Liver (tissue), 9 donors: ENCODE measurements around the gene CCDC88C. TPM values are rescaled to one million over a fixed set of nuclear protein-coding genes. Genes with fewer than 3 reads are reported as not detected.

ENCODE experiments used
- DNase-seq: peaks from one replicate; pipeline ENCODE4 v3.0.0-alpha.2; 2017; ENCODE audit warnings: low spot score
- H3K27ac ChIP-seq, 2 donors: one replicate each; pipeline ENCODE4 v1.7.0; 2013; ENCODE audit warnings: inconsistent platforms in 2 of 2, low read length in 2 of 2, control low read depth in 1 of 2, low read depth in 1 of 2, mild to moderate bottlenecking in 1 of 2
- H3K27me3 ChIP-seq, 4 donors: one replicate each; pipeline versions ENCODE4 v1.6.1 to v1.7.0; 2013; ENCODE audit warnings: low read length in 3 of 4, inconsistent platforms in 1 of 4, mild to moderate bottlenecking in 1 of 4, moderate library complexity in 1 of 4; ENCODE audit not compliant: control insufficient read depth in 4 of 4, insufficient read depth in 4 of 4
- H3K36me3 ChIP-seq, 4 donors: one replicate each; pipeline versions ENCODE4 v1.6.1 to v1.7.0; 2013; ENCODE audit warnings: low read length in 3 of 4, mild to moderate bottlenecking in 3 of 4, low read depth in 1 of 4, moderate library complexity in 1 of 4; ENCODE audit not compliant: control insufficient read depth in 4 of 4, insufficient read depth in 3 of 4
- H3K4me1 ChIP-seq, 4 donors: one replicate each; pipeline versions ENCODE4 v1.6.1 to v1.7.0; 2013; ENCODE audit warnings: low read length in 3 of 4, mild to moderate bottlenecking in 3 of 4, moderate library complexity in 1 of 4; ENCODE audit not compliant: control insufficient read depth in 4 of 4, insufficient read depth in 4 of 4
- H3K4me3 ChIP-seq, 3 donors: one replicate each; pipeline versions ENCODE4 v1.6.1 to v1.7.0; 2013; ENCODE audit warnings: low read length in 3 of 3, control low read depth in 1 of 3, low read depth in 1 of 3, mild to moderate bottlenecking in 1 of 3
- H3K9ac ChIP-seq, 2 donors: one replicate each; pipeline ENCODE4 v1.7.0; 2013; ENCODE audit warnings: low read length in 2 of 2, mild to moderate bottlenecking in 2 of 2, moderate library complexity in 2 of 2, control low read depth in 1 of 2, low read depth in 1 of 2
- H3K9me3 ChIP-seq, 4 donors: one replicate each; pipeline versions ENCODE4 v1.6.1 to v1.7.0; 2013; ENCODE audit warnings: low read length in 3 of 4; ENCODE audit not compliant: control insufficient read depth in 4 of 4
- EGR1 ChIP-seq, 2 donors: IDR thresholded peaks; 2 replicates each; pipeline ENCODE4 v1.6.1; 2016 to 2018; ENCODE audit warnings: antibody characterized with exemption in 2 of 2, low read depth in 2 of 2
- FOXA1 ChIP-seq: IDR thresholded peaks from 2 replicates; pipeline ENCODE4 v1.6.1; 2016; ENCODE audit warnings: antibody characterized with exemption
- HNF4G ChIP-seq: IDR thresholded peaks from 2 replicates; pipeline ENCODE4 v1.6.1; 2016; ENCODE audit warnings: antibody characterized with exemption
- NR2F2 ChIP-seq: IDR thresholded peaks from 2 replicates; pipeline ENCODE4 v1.6.1; 2016; ENCODE audit warnings: antibody characterized with exemption
- RAD21 ChIP-seq, 2 donors: IDR thresholded peaks; 2 replicates each; pipeline ENCODE4 v1.6.1; 2016; ENCODE audit warnings: antibody characterized with exemption in 2 of 2, mild to moderate bottlenecking in 2 of 2
- RXRA ChIP-seq, 2 donors: IDR thresholded peaks; 2 replicates each; pipeline ENCODE4 v1.6.1; 2017 to 2018; ENCODE audit warnings: antibody characterized with exemption in 2 of 2, mild to moderate bottlenecking in 1 of 2
- SP1 ChIP-seq: IDR thresholded peaks from 2 replicates; pipeline ENCODE4 v1.6.1; 2018; ENCODE audit warnings: antibody characterized with exemption, mild to moderate bottlenecking
- TAF1 ChIP-seq: conservative IDR thresholded peaks from 2 replicates; pipeline ENCODE4 v1.6.1; 2016; ENCODE audit warnings: antibody characterized with exemption, mild to moderate bottlenecking
- YY1 ChIP-seq: IDR thresholded peaks from 2 replicates; pipeline ENCODE4 v1.6.1; 2016; ENCODE audit warnings: antibody characterized with exemption, mild to moderate bottlenecking
- WGBS: extraction: QIAGEN DNeasy Blood & Tissue Kit; methylation state at CpG from one replicate; pipeline ENCODE4 v1.1.7; 2013; 5-methylcytosine and 5-hydroxymethylcytosine counted together
- polyA plus RNA-seq, 2 donors: library from polyadenylated mRNA; stranded (reverse) in 1 of 2; unstranded in 1 of 2; fragments of 200-250 nt in 1 of 2; fragments of >200 nt in 1 of 2; fragmentation: Nextera tagmentation in 1 of 2; extraction: Ambion mirVana in 1 of 2; gene quantifications; one replicate each; pipeline versions ENCODE4 v1.2.1 to v1.2.3, GENCODE V29; 2013 to 2015
- total RNA-seq, 2 donors: library from RNA; depleted of rRNA; stranded (reverse); fragments of >200 nt; gene quantifications; one replicate each; pipeline ENCODE4 v1.2.3, GENCODE V29; 2014
- TF ChIP-seq, protein P1 (sequence below): IDR thresholded peaks from 2 replicates; pipeline ENCODE4 v1.6.1; 2016; ENCODE audit warnings: antibody characterized with exemption
- TF ChIP-seq, protein P2 (sequence below): IDR thresholded peaks from 2 replicates; pipeline ENCODE4 v1.6.1; 2016; ENCODE audit warnings: antibody characterized with exemption, mild to moderate bottlenecking
- TF ChIP-seq, protein P3 (sequence below): IDR thresholded peaks from 2 replicates; pipeline ENCODE4 v1.6.1; 2016; ENCODE audit warnings: antibody characterized with exemption
- TF ChIP-seq, protein P4 (sequence below): fragments of 150-350 bp; IDR thresholded peaks from 2 replicates; pipeline ENCODE4 v1.5.1; 2017; ENCODE audit warnings: improper control_type of control experiment, low read depth, low read length; ENCODE audit not compliant: missing input control
- donor health status: healthy.
- donor health status: healthy.
- donor health status: healthy.
- donor health status: healthy.
- donor health status: healthy.

The CCDC88C gene
- total and polyA plus RNA-seq, 4 donors, result 1.3 to 10.8 (median 4.0) TPM

DNA sequence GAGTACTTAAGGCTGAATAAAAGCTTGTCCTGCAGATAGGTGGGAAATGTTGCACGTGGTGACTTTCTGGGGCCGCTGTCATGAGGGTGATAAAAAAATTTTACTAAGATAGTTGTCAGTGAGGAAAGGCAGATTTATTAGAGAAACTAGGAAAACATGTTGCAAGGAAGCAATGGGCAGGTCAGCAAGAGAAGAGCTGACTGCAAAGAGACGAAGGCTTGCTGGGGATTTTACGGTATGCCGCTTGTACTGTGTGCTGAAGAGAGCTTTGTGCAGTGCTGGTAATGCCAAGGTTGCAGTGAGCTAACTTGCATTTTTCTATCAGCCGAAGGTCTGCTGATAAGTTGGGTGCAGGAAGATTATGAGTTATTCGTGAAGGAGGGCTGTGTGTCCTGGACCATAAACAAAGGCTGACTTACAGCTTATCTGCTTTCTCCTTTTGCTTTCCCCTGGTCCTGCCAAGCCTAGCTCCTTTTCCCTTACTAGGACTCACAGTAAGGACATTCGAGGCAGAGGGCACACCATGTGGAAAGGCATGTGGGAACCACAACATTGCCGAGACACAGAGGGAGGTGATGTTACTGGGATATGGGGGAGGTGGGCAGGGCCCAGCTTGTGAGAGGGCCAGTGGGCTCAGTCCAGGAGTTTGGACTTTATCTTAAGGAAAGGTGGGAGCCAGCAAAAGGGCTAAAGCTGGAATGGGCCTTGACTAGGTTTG lies 7.4 kb upstream of the CCDC88C start:
- no peaks in the 10 kb centered on the region for H3K9me3 ChIP-seq
- TF ChIP-seq, protein P1, sequence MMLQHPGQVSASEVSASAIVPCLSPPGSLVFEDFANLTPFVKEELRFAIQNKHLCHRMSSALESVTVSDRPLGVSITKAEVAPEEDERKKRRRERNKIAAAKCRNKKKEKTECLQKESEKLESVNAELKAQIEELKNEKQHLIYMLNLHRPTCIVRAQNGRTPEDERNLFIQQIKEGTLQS, result no peak
- TF ChIP-seq, protein P2, sequence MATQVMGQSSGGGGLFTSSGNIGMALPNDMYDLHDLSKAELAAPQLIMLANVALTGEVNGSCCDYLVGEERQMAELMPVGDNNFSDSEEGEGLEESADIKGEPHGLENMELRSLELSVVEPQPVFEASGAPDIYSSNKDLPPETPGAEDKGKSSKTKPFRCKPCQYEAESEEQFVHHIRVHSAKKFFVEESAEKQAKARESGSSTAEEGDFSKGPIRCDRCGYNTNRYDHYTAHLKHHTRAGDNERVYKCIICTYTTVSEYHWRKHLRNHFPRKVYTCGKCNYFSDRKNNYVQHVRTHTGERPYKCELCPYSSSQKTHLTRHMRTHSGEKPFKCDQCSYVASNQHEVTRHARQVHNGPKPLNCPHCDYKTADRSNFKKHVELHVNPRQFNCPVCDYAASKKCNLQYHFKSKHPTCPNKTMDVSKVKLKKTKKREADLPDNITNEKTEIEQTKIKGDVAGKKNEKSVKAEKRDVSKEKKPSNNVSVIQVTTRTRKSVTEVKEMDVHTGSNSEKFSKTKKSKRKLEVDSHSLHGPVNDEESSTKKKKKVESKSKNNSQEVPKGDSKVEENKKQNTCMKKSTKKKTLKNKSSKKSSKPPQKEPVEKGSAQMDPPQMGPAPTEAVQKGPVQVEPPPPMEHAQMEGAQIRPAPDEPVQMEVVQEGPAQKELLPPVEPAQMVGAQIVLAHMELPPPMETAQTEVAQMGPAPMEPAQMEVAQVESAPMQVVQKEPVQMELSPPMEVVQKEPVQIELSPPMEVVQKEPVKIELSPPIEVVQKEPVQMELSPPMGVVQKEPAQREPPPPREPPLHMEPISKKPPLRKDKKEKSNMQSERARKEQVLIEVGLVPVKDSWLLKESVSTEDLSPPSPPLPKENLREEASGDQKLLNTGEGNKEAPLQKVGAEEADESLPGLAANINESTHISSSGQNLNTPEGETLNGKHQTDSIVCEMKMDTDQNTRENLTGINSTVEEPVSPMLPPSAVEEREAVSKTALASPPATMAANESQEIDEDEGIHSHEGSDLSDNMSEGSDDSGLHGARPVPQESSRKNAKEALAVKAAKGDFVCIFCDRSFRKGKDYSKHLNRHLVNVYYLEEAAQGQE, result no peak
- no peak for TF ChIP-seq HNF4G
- no peak for TF ChIP-seq EGR1 (IDR thresholded peaks at IDR 0.05; ENCODE audit: low read depth in 2 of 2)
- no peak for TF ChIP-seq RXRA (IDR thresholded peaks at IDR 0.05)
- no peaks in the 10 kb centered on the region for H3K27me3 ChIP-seq
- DNase-seq, result no peak
- H3K27ac ChIP-seq, result no peak overlapping the region
- no peak overlapping the region for H3K9ac ChIP-seq
- 82% methylated on average over 9 of the region's 9 CpGs for WGBS
- no peak overlapping the region for H3K4me3 ChIP-seq
- H3K4me1 ChIP-seq, result peaks cover 0 to 6% (median 4%) of the 10 kb centered on the region in 4 donors
- no peaks in the 10 kb centered on the region for H3K36me3 ChIP-seq

DNA sequence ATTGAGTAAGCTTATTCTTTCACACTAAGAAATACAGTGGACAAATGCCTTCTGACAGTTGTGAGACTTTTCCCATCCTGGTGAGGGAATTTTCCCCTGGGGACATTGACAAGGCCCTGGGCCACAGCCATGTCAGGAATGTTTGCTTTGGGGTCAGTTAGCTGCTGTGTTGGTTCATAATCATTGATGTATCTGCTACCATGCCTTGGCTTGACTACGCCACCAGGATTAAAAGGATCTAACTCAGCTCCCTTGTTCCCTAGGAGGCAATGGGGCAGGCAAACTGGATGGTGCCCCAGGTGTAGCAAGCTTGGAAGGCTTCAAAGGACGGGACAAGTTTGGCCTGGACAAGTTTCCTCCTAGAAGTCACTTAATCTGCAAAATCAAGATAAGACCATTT lies 3.1 kb upstream of the CCDC88C start:
- no peak overlapping the region for H3K4me3 ChIP-seq
- peaks cover 7 to 29% (median 21%) of the 10 kb centered on the region in 4 donors for H3K4me1 ChIP-seq
- 96% methylated on average over 2 of the region's 2 CpGs for WGBS
- H3K27me3 ChIP-seq, result no peaks in the 10 kb centered on the region
- no peaks in the 10 kb centered on the region for H3K9me3 ChIP-seq
- TF ChIP-seq RXRA (IDR thresholded peaks at IDR 0.05) (no peak), YY1 (no peak), NR2F2 (no peak)
- TF ChIP-seq, protein P3, sequence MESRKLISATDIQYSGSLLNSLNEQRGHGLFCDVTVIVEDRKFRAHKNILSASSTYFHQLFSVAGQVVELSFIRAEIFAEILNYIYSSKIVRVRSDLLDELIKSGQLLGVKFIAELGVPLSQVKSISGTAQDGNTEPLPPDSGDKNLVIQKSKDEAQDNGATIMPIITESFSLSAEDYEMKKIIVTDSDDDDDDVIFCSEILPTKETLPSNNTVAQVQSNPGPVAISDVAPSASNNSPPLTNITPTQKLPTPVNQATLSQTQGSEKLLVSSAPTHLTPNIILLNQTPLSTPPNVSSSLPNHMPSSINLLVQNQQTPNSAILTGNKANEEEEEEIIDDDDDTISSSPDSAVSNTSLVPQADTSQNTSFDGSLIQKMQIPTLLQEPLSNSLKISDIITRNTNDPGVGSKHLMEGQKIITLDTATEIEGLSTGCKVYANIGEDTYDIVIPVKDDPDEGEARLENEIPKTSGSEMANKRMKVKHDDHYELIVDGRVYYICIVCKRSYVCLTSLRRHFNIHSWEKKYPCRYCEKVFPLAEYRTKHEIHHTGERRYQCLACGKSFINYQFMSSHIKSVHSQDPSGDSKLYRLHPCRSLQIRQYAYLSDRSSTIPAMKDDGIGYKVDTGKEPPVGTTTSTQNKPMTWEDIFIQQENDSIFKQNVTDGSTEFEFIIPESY, result no peak
- no peak for DNase-seq
- no peaks in the 10 kb centered on the region for H3K36me3 ChIP-seq
- no peak overlapping the region for H3K9ac ChIP-seq
- no peak overlapping the region for H3K27ac ChIP-seq

DNA sequence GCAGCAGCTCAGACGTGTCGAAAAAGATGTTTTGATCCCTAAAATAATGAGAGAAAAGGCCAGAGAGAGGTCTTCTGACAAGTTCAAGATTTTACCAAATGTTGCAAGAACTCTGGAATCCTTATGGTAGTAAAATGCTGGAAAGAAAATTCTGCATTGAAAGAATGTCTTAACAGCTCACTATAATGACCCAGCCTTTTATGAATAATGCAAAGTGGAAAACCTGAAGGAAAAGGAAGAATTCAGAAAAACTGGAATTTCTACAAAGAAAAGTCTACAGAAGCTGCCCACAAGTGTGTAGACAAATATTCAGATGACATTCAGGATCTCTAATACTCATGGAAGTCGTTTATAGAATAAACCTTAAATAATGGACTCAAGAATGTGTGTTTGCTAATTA lies 1.8 kb upstream of the CCDC88C start:
- Histone ChIP-seq H3K36me3 (no peaks in the 10 kb centered on the region), H3K4me3 (no peak overlapping the region), H3K4me1 (peaks cover 7 to 31% (median 21%) of the 10 kb centered on the region in 4 donors), H3K27ac (no peak overlapping the region), H3K27me3 (no peaks in the 10 kb centered on the region), H3K9ac (no peak overlapping the region), H3K9me3 (no peaks in the 10 kb centered on the region)
- 51% methylated on average over 3 of the region's 3 CpGs for WGBS
- no peak for DNase-seq
- TF ChIP-seq NR2F2, result no peak
- TF ChIP-seq RAD21 (IDR thresholded peaks at IDR 0.05), result no peak
- TF ChIP-seq TAF1, result no peak
- no peak for TF ChIP-seq SP1
- TF ChIP-seq, protein P4, sequence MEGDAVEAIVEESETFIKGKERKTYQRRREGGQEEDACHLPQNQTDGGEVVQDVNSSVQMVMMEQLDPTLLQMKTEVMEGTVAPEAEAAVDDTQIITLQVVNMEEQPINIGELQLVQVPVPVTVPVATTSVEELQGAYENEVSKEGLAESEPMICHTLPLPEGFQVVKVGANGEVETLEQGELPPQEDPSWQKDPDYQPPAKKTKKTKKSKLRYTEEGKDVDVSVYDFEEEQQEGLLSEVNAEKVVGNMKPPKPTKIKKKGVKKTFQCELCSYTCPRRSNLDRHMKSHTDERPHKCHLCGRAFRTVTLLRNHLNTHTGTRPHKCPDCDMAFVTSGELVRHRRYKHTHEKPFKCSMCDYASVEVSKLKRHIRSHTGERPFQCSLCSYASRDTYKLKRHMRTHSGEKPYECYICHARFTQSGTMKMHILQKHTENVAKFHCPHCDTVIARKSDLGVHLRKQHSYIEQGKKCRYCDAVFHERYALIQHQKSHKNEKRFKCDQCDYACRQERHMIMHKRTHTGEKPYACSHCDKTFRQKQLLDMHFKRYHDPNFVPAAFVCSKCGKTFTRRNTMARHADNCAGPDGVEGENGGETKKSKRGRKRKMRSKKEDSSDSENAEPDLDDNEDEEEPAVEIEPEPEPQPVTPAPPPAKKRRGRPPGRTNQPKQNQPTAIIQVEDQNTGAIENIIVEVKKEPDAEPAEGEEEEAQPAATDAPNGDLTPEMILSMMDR, result no peak
- TF ChIP-seq, protein P1, result no peak
- TF ChIP-seq FOXA1, result no peak
- TF ChIP-seq, protein P3, result no peak
